K562 (cell line): ENCODE results near the gene GFOD1. TPM values are rescaled to one million over a fixed set of nuclear protein-coding genes. Genes with fewer than 3 reads are reported as not detected.
"Not testable (repeated sequence)": the region's sequence is repeated elsewhere in the genome, so short reads cannot be mapped to it uniquely, and the experiment has no call there.

Source experiments
- ATAC-seq: fragments of 200-7000 bp; cut with Tn5 transposase; 3 replicates; pipeline ENCODE4 v1.9.1; 2020; ENCODE audit warnings: moderate library complexity
- BruUV-seq: library from RNA; stranded (reverse); fragments of 400-500 nt; replicated peaks from 2 replicates; lab custom pipeline; 2021; lab: Mats Ljungman, UMichigan
- CTCF ChIA-PET: fragments of 300-600 bp; formaldehyde crosslinking; extraction: SDS; loops from one replicate; lab custom pipeline; 2021; ENCODE audit warnings: low intra/inter-chr PET ratio; lab: Yijun Ruan, JAX
- POLR2A ChIA-PET: fragments of 300-600, 350-650 bp; sonication (Branson Sonifier 250); formaldehyde crosslinking; extraction: SDS; loops from one replicate; lab custom pipeline; 2021; ENCODE audit warnings: antibody characterized with exemption, inconsistent platforms; lab: Yijun Ruan, JAX
- DNase-seq, 4 experiments: peaks; one replicate each; pipeline versions ENCODE4 v3.0.0 to v3.0.0-alpha.2; 2011 to 2018; ENCODE audit warnings: low spot score in 3 of 4, mixed read lengths in 3 of 4; ENCODE audit errors: extremely low read depth in 1 of 4
- FAIRE-seq: peaks from 2 replicates; lab custom pipeline; 2011; peaks lifted over from hg19 to GRCh38; lab: Jason Lieb, UNC
- H2AFZ ChIP-seq: 2 replicates; pipeline ENCODE4 v1.6.0; 2011; ENCODE audit warnings: low read depth, low read length, control low read depth, inconsistent platforms
- H3K27ac ChIP-seq: fragments of 200-600 bp; 3 replicates; pipeline ENCODE4 v1.8.0; 2011; ENCODE audit warnings: low read depth, mild to moderate bottlenecking, control low read depth, inconsistent platforms, low read length, moderate library complexity, mixed read lengths; ENCODE audit errors: extremely low read depth
- H3K27me3 ChIP-seq, 2 experiments: fragments of 300-600 bp in 1 of 2; 2 replicates in 1 of 2; 3 replicates in 1 of 2; pipeline versions ENCODE4 v1.6.0 to v1.8.0; 2011; ENCODE audit warnings: inconsistent platforms in 2 of 2, low read length in 2 of 2, mild to moderate bottlenecking in 1 of 2, mixed read lengths in 1 of 2, moderate library complexity in 1 of 2; ENCODE audit not compliant: control insufficient read depth in 2 of 2, insufficient read depth in 2 of 2
- H3K36me3 ChIP-seq: fragments of 300-600 bp; 3 replicates; pipeline ENCODE4 v1.8.0; 2011; ENCODE audit warnings: mild to moderate bottlenecking, low read length, inconsistent platforms; ENCODE audit not compliant: control insufficient read depth, insufficient read depth
- H3K4me1 ChIP-seq, 2 experiments: fragments of 200-600 bp in 1 of 2; replicated peaks in 1 of 2; 2 replicates in 1 of 2; 3 replicates in 1 of 2; pipeline versions ENCODE4 v1.5.1 to v1.8.0; 2011; ENCODE audit warnings: inconsistent platforms in 2 of 2, low read length in 2 of 2, mild to moderate bottlenecking in 1 of 2, mixed read lengths in 1 of 2, moderate library complexity in 1 of 2; ENCODE audit not compliant: control insufficient read depth in 2 of 2, insufficient read depth in 2 of 2
- H3K4me2 ChIP-seq: 2 replicates; pipeline ENCODE4 v1.6.1; 2011; ENCODE audit warnings: low read length, control low read depth, inconsistent platforms, mixed read lengths; ENCODE audit not compliant: insufficient read depth
- H3K4me3 ChIP-seq: fragments of 200-600 bp; sonication (generic), shearing (Covaris generic); 2 replicates; pipeline ENCODE4 v1.5.1; 2016; ENCODE audit warnings: control low read depth, inconsistent platforms
- H3K79me2 ChIP-seq: fragments of 200-600 bp; 3 replicates; pipeline ENCODE4 v1.8.0; 2011; ENCODE audit warnings: low read length, inconsistent platforms; ENCODE audit not compliant: control insufficient read depth, insufficient read depth
- H3K9ac ChIP-seq, 2 experiments: 2 replicates each; pipeline versions ENCODE4 v1.6.0 to v1.6.1; 2011; ENCODE audit warnings: low read depth in 2 of 2, low read length in 2 of 2, control low read depth in 1 of 2, inconsistent platforms in 1 of 2, mild to moderate bottlenecking in 1 of 2, mixed read lengths in 1 of 2; ENCODE audit not compliant: insufficient read depth in 1 of 2
- H3K9me1 ChIP-seq: one replicate; pipeline ENCODE4 v1.6.0; 2011; ENCODE audit warnings: inconsistent platforms, mild to moderate bottlenecking, low read length, moderate library complexity; ENCODE audit not compliant: control insufficient read depth, insufficient read depth
- H3K9me3 ChIP-seq: replicated peaks from 2 replicates; pipeline ENCODE4 v1.5.1; 2011; ENCODE audit warnings: low read depth, low read length, inconsistent platforms; ENCODE audit not compliant: control insufficient read depth, insufficient read depth
- H4K20me1 ChIP-seq: replicated peaks from 2 replicates; pipeline ENCODE4 v1.6.1; 2011; ENCODE audit warnings: low read length, inconsistent platforms, mixed read lengths; ENCODE audit not compliant: control insufficient read depth, insufficient read depth
- DMBX1 ChIP-seq: fragments of 250-450 bp; sonication (Bioruptor Pico); IDR thresholded peaks from 2 replicates; pipeline ENCODE4 v1.8.0; 2022; ENCODE audit warnings: inconsistent platforms, mild to moderate bottlenecking, moderate library complexity, borderline replicate concordance
- DPF2 ChIP-seq: fragments of 450-650 bp; IDR thresholded peaks from 2 replicates; pipeline ENCODE4 v1.6.1; 2016
- HDAC1 ChIP-seq, 2 experiments: fragments of 450-650 bp; IDR thresholded peaks; 2 replicates each; pipeline ENCODE4 v1.6.1; 2016 to 2017; ENCODE audit warnings: inconsistent platforms in 1 of 2, mild to moderate bottlenecking in 1 of 2, moderate library complexity in 1 of 2
- LARP7 ChIP-seq: fragments of 450-650 bp; IDR thresholded peaks from 2 replicates; pipeline ENCODE4 v1.6.1; 2016
- SMARCA4 ChIP-seq: fragments of 450-650 bp; IDR thresholded peaks from 2 replicates; pipeline ENCODE4 v1.6.1; 2016
- WGBS: fragments of 100-300 bp; shearing (Covaris generic); methylation state at CpG from one replicate; pipeline ENCODE4 v1.1.6; 2016; ENCODE audit warnings: low coverage, mixed read lengths; ENCODE audit not compliant: insufficient coverage; ENCODE audit errors: missing lambda C conversion rate; 5-methylcytosine and 5-hydroxymethylcytosine counted together
- in situ Hi-C: fragments of 300-500 bp; cut with MboI; formaldehyde crosslinking; loops from 4 replicates; pipeline ENCODE4 v1.15.0; 2018; ENCODE audit warnings: inconsistent platforms, mixed read lengths
- intact Hi-C: fragments of 100-400 bp; cut with micrococcal nuclease; formaldehyde crosslinking; loops from 2 replicates; pipeline ENCODE4 v1.14.2; 2022
- polyA plus RNA-seq, 8 experiments: library from polyadenylated mRNA; depleted of rRNA in 4 of 8; stranded (reverse) in 5 of 8; unstranded in 3 of 8; fragments of >200 nt; fragmentation: Nextera tagmentation in 2 of 8; fragmentation: Illumina TruSeq in 1 of 8; extraction: Ambion mirVana in 2 of 8; extraction: Trizol in 1 of 8; gene quantifications; 2 replicates each; pipeline versions ENCODE4 v1.2.1 to v1.2.3, GENCODE V29; 2011 to 2014; ENCODE audit warnings: inconsistent platforms in 1 of 8, missing spikeins in 1 of 8
- total RNA-seq, 7 experiments: library from RNA; depleted of rRNA in 6 of 7; stranded (reverse); fragments of >200 nt in 6 of 7; fragmentation: Illumina TruSeq in 2 of 7; extraction: Trizol in 2 of 7; gene quantifications; 2 replicates each; pipeline versions ENCODE4 v1.2.1 to v1.2.3, GENCODE V29; 2011 to 2021; ENCODE audit warnings: low replicate concordance in 1 of 7

The GFOD1 gene
- total and polyA plus RNA-seq, 9 of the 15 experiments (the other 6 are each of a cell fraction or from before 2014, with no cell fraction given), result 3.8 to 12.0 (median 8.2) TPM

- H3K4me2 ChIP-seq, H3K4me3 ChIP-seq, H2AFZ ChIP-seq, FAIRE-seq, H3K27ac ChIP-seq, H4K20me1 ChIP-seq, intact Hi-C loops, BruUV-seq, CTCF ChIA-PET, in situ Hi-C loops, H3K27me3 ChIP-seq, ATAC-seq, DNase-seq, H3K9me3 ChIP-seq, H3K9me1 ChIP-seq: not testable (repeated sequence)
- POLR2A ChIA-PET, result interaction anchor here (0.8 kb wide), 1 partner anchor 52 kb away, joined by 3 read pairs; no protein-coding TSS in a partner anchor
- TF ChIP-seq DPF2, result 0 out of 2 replicates have a peak, but pooled peaks have one; percentile 11
- 0 out of 2 replicates have a peak, but pooled peaks have one; percentile 11 for TF ChIP-seq SMARCA4
- 0 out of 2 replicates have a peak, but pooled peaks have one; percentile 51 for TF ChIP-seq DMBX1
- 0 out of 4 replicates have a peak, but pooled peaks of 1 of the 2 experiments have one; percentile 27 for TF ChIP-seq HDAC1 (IDR thresholded peaks at IDR 0.05)
- TF ChIP-seq LARP7, result 0 out of 2 replicates have a peak, but pooled peaks have one; percentile 66
- H3K9ac ChIP-seq, result 0 out of 4 replicates have a peak overlapping the region, but pooled peaks of 1 of the 2 experiments have one; percentile 89
- 58% methylated on average over 3 of the region's 3 CpGs for WGBS
- H3K4me1 ChIP-seq, result peaks cover 9 to 16% of the 10 kb centered on the region in 2 experiments
- peaks cover 39% of the 10 kb centered on the region for H3K36me3 ChIP-seq
- H3K79me2 ChIP-seq, result peaks cover 30% of the 10 kb centered on the region
These were observed 161.3 kb downstream of the GFOD1 start for GRCh38 chr6:13326031-13326586.
